Neuronal stem cell (in vitro differentiated cells): ENCODE results near the gene CCDC106.

Experiments used
- DNase-seq: peaks from one replicate; pipeline ENCODE4 v3.0.0-alpha.2; 2013; ENCODE audit warnings: low spot score
- H2AFZ ChIP-seq: one replicate; pipeline ENCODE4 v1.6.1; 2013; ENCODE audit warnings: mild to moderate bottlenecking, low read length, inconsistent platforms
- H2AK5ac ChIP-seq: 2 replicates; pipeline ENCODE4 v1.6.1; 2013; ENCODE audit warnings: low read depth, mild to moderate bottlenecking, inconsistent platforms, low read length, moderate library complexity, mixed read lengths
- H2BK120ac ChIP-seq: 2 replicates; pipeline ENCODE4 v1.6.1; 2013; ENCODE audit warnings: low read depth, mild to moderate bottlenecking, inconsistent platforms, low read length, moderate library complexity, mixed read lengths
- H2BK12ac ChIP-seq: one replicate; pipeline ENCODE4 v1.6.1; 2013; ENCODE audit warnings: low read length, inconsistent platforms
- H2BK15ac ChIP-seq: 2 replicates; pipeline ENCODE4 v1.6.1; 2013; ENCODE audit warnings: mild to moderate bottlenecking, low read length, inconsistent platforms, mixed read lengths
- H2BK5ac ChIP-seq: one replicate; pipeline ENCODE4 v1.6.1; 2013; ENCODE audit warnings: inconsistent platforms, mild to moderate bottlenecking, low read length, moderate library complexity
- H3K14ac ChIP-seq: one replicate; pipeline ENCODE4 v1.6.1; 2013; ENCODE audit warnings: low read length, inconsistent platforms
- H3K18ac ChIP-seq: 2 replicates; pipeline ENCODE4 v1.6.1; 2013; ENCODE audit warnings: low read length, inconsistent platforms
- H3K23ac ChIP-seq: 2 replicates; pipeline ENCODE4 v1.6.1; 2013; ENCODE audit warnings: low read depth, mild to moderate bottlenecking, mixed read lengths, low read length, inconsistent platforms; ENCODE audit not compliant: poor library complexity
- H3K27ac ChIP-seq: replicated peaks from 3 replicates; pipeline ENCODE4 v1.5.1; 2013; ENCODE audit warnings: low read length, inconsistent platforms
- H3K27me3 ChIP-seq, 3 experiments: 2 replicates each; pipeline ENCODE4 v1.6.1; 2013; ENCODE audit warnings: low read length in 3 of 3, mild to moderate bottlenecking in 2 of 3, inconsistent platforms in 1 of 3, low read depth in 1 of 3, mixed read lengths in 1 of 3, moderate library complexity in 1 of 3; ENCODE audit not compliant: control insufficient read depth in 3 of 3, insufficient read depth in 3 of 3
- H3K36me3 ChIP-seq, 2 donors: replicated peaks in 1 of 2; 2 replicates each; pipeline ENCODE4 v1.6.1; 2013; ENCODE audit warnings: low read length in 2 of 2; ENCODE audit not compliant: control insufficient read depth in 2 of 2, insufficient read depth in 2 of 2
- H3K4ac ChIP-seq: 2 replicates; pipeline ENCODE4 v1.6.1; 2013; ENCODE audit warnings: inconsistent platforms, mild to moderate bottlenecking, low read length, moderate library complexity
- H3K4me1 ChIP-seq, 2 donors: 1 replicate in 1 of 2; 2 replicates in 1 of 2; pipeline ENCODE4 v1.6.1; 2013; ENCODE audit warnings: low read length in 2 of 2, low read depth in 1 of 2; ENCODE audit not compliant: control insufficient read depth in 2 of 2, insufficient read depth in 1 of 2
- H3K4me2 ChIP-seq: one replicate; pipeline ENCODE4 v1.6.1; 2013; ENCODE audit warnings: mild to moderate bottlenecking, low read length, inconsistent platforms; ENCODE audit not compliant: insufficient read depth, poor library complexity, severe bottlenecking
- H3K4me3 ChIP-seq, 2 donors: 2 replicates each; pipeline ENCODE4 v1.5.1; 2013; ENCODE audit warnings: low read length in 2 of 2, mild to moderate bottlenecking in 2 of 2, inconsistent platforms in 1 of 2, moderate library complexity in 1 of 2
- H3K79me1 ChIP-seq: one replicate; pipeline ENCODE4 v1.6.1; 2013; ENCODE audit warnings: low read depth, mild to moderate bottlenecking, inconsistent platforms, low read length, moderate library complexity
- H3K9ac ChIP-seq: one replicate; pipeline ENCODE4 v1.6.1; 2013; ENCODE audit warnings: mild to moderate bottlenecking, low read depth, low read length, inconsistent platforms; ENCODE audit not compliant: poor library complexity
- H3K9me3 ChIP-seq, 2 donors: replicated peaks in 1 of 2; 2 replicates each; pipeline versions ENCODE3 to v1.6.1; 2013; ENCODE audit warnings: low read length in 2 of 2, mild to moderate bottlenecking in 2 of 2, inconsistent platforms in 1 of 2, low read depth in 1 of 2, mixed read lengths in 1 of 2, moderate library complexity in 1 of 2; ENCODE audit not compliant: control insufficient read depth in 2 of 2, insufficient read depth in 1 of 2
- H4K8ac ChIP-seq: one replicate; pipeline ENCODE4 v1.6.1; 2013; ENCODE audit warnings: low read depth, mild to moderate bottlenecking, inconsistent platforms, low read length, moderate library complexity
- H4K91ac ChIP-seq: one replicate; pipeline ENCODE4 v1.6.1; 2013; ENCODE audit warnings: low read length, low read depth, mild to moderate bottlenecking, inconsistent platforms; ENCODE audit not compliant: poor library complexity
- WGBS, 2 donors: extraction: QIAGEN DNeasy Blood & Tissue Kit; methylation state at CpG; one replicate each; pipeline ENCODE4 v1.1.7; 2013; ENCODE audit warnings: missing lambda C conversion rate in 2 of 2, mixed read lengths in 1 of 2; ENCODE audit not compliant: insufficient read length in 2 of 2, insufficient replicate concordance in 1 of 2; ENCODE audit errors: extremely low coverage in 2 of 2; 5-methylcytosine and 5-hydroxymethylcytosine counted together

The CCDC106 gene

GRCh38 chr19:55694656-55695491 is 46.9 kb downstream of the CCDC106 start:
- Histone ChIP-seq H2BK5ac (peak overlapping the region; percentile 13), H3K79me1 (peaks cover 16% of the 10 kb centered on the region), H3K4me2 (no peak overlapping the region), H3K27ac (no peak overlapping the region), H3K36me3 (peaks cover 42 to 86% of the 10 kb centered on the region in 2 donors), H3K18ac (no peak overlapping the region), H3K4me3 (peak overlapping the region in 1 of 2 donors; percentile 63), H2BK15ac (no peak overlapping the region), H3K9ac (no peak overlapping the region), H4K91ac (no peak overlapping the region), H3K23ac (no peak overlapping the region), H2AK5ac (no peak overlapping the region), H4K8ac (no peak overlapping the region), H3K9me3 (no peaks in the 10 kb centered on the region), H3K4ac (no peak overlapping the region), H3K27me3 (no peaks in the 10 kb centered on the region), H3K4me1 (no peaks in the 10 kb centered on the region), H2AFZ (no peak overlapping the region), H2BK12ac (no peak overlapping the region), H3K14ac (no peak overlapping the region), H2BK120ac (no peak overlapping the region)
- WGBS, 2 donors = no CpG with 5 or more reads among the region's 37 CpGs
- DNase-seq = no peak

- peak overlapping the region; percentile 29 for H2BK5ac ChIP-seq
- H3K36me3 ChIP-seq = peaks cover 34 to 82% of the 10 kb centered on the region in 2 donors
- WGBS, 2 donors = no CpG with 5 or more reads among the region's 23 CpGs
These were observed 47.7 kb downstream of the CCDC106 start for GRCh38 chr19:55695511-55696290.

GRCh38 chr19:55696301-55697068 is 48.5 kb downstream of the CCDC106 start:
- no peak overlapping the region for H3K18ac ChIP-seq
- H2BK5ac ChIP-seq = peak overlapping the region; percentile 29
- H4K8ac ChIP-seq = no peak overlapping the region
- H3K9me3 ChIP-seq = peaks cover 0 to 5% of the 10 kb centered on the region in 2 donors
- H3K27ac ChIP-seq = no peak overlapping the region
- no peak for DNase-seq
- peaks cover 5% of the 10 kb centered on the region for H3K79me1 ChIP-seq
- H3K9ac ChIP-seq = no peak overlapping the region
- no peak overlapping the region for H2AK5ac ChIP-seq
- H3K4me3 ChIP-seq = no peak overlapping the region
- peaks cover 30 to 77% of the 10 kb centered on the region in 2 donors for H3K36me3 ChIP-seq
- WGBS, 2 donors = no CpG with 5 or more reads among the region's 20 CpGs
- peak overlapping the region; percentile 66 for H3K4ac ChIP-seq
- H2AFZ ChIP-seq = no peak overlapping the region
- no peak overlapping the region for H2BK12ac ChIP-seq
- no peak overlapping the region for H4K91ac ChIP-seq
- no peaks in the 10 kb centered on the region for H3K27me3 ChIP-seq
- no peak overlapping the region for H2BK15ac ChIP-seq
- H3K4me1 ChIP-seq = no peaks in the 10 kb centered on the region
- no peak overlapping the region for H3K4me2 ChIP-seq
- H3K14ac ChIP-seq = peak overlapping the region; percentile 21
- peak overlapping the region; percentile 31 for H3K23ac ChIP-seq
- no peak overlapping the region for H2BK120ac ChIP-seq

More at GRCh38 chr19:55695511-55696290, 47.7 kb downstream of the CCDC106 start:
- Histone ChIP-seq H3K9me3 (peaks cover 0 to 2% of the 10 kb centered on the region in 2 donors), H3K4me3 (no peak overlapping the region), H3K18ac (no peak overlapping the region), H2BK12ac (no peak overlapping the region), H3K4ac (no peak overlapping the region), H2BK15ac (no peak overlapping the region), H2AFZ (no peak overlapping the region), H3K27ac (no peak overlapping the region), H3K4me2 (no peak overlapping the region), H3K14ac (no peak overlapping the region), H4K91ac (no peak overlapping the region), H3K27me3 (no peaks in the 10 kb centered on the region), H4K8ac (no peak overlapping the region), H3K79me1 (peaks cover 9% of the 10 kb centered on the region), H3K23ac (no peak overlapping the region), H3K4me1 (no peaks in the 10 kb centered on the region), H3K9ac (no peak overlapping the region), H2AK5ac (no peak overlapping the region), H2BK120ac (no peak overlapping the region)
- no peak for DNase-seq
